Measurements from ENCODE around the gene NUTM2E. TPM values are rescaled to one million over a fixed set of nuclear protein-coding genes. Genes with fewer than 3 reads are reported as not detected.
A peak's percentile ranks its signal among the peaks of the same experiment; 100 is the strongest.
"Not testable (repeated sequence)": the region's sequence is repeated elsewhere in the genome, so short reads cannot be mapped to it uniquely, and the experiment has no call there.

The NUTM2E gene
- total RNA-seq, 1 donor from 2014 or later = not detected

DNA sequence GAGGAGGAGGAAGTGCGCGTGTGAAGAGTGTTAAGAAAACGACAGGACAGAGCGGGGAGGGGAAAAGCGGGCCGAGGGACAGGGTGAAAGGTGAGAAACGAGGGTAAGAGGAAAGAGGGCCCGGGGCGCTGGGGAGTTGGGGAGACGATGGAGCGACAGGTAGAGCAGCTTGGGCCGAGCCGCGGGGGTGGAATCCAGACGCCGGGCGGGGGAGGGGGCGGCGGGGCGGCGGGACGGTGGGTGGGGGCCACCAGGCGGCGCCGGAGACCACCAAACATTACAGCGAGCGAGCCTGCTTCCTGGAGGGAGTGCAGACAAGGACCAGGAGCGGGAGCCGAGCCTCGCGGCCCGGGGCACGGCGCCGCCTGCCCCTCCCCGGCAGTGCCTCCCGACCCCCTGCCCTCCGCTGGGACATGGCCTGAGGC, 940 bp upstream of the NUTM2E start:
- H3K9me3 Mint-ChIP-seq; intact Hi-C loops (cut with micrococcal nuclease): not testable (repeated sequence)

DNA sequence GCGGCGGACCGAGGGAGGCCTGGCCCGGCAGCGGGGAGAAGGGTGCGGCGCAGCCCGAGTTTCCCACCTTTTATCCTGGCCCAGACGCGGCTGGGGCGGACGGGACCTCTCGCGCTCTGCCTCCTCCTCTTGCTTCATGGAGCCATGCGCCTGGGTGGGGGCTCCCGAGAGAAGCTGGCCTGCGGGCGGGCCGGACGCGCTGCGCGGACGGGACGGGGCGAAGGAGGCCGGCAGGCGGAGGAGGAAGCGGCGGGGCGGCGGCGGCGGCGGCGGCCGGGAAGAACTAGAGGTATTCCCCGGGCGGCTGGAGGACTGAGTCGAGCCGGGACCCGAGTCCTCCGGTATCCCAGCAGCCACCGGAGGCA, 426 bp upstream of the NUTM2E start:
- H3K27ac Mint-ChIP-seq = peak overlapping the region; percentile 40
- H3K4me3 Mint-ChIP-seq = peak overlapping the region; percentile 83

More for the DNA sequence above, 940 bp upstream of the NUTM2E start:
- DNase-seq (ENCODE audit: low spot score); H3K27me3 Mint-ChIP-seq (ENCODE audit: insufficient read depth); H3K36me3 Mint-ChIP-seq (ENCODE audit: low read depth): not testable (repeated sequence)
- Mint-ChIP-seq H3K4me1 (ENCODE audit: low read depth) (peaks cover 22% of the 10 kb centered on the region), H3K4me3 (peak overlapping the region; percentile 98), H3K27ac (peak overlapping the region; percentile 98)

DNA sequence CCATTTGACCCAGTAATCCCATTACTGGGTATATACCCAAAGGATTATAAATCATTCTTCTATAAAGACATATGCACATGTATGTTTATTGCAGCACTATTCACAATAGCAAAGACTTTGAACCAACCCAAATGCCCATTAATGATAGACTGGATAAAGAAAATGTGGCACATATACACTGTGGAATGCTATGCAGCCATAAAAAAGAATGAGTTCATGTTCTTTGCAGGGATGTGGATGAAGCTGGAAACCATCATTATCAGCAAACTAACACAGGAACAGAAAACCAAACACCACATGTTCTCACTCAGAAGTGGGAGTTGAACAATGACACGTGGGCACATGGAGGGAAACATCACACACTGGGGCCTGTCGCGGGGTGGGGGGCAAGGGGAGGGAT, 7.3 kb downstream of the NUTM2E start:
- intact Hi-C loops (cut with micrococcal nuclease); DNase-seq (ENCODE audit: low spot score); H3K36me3 Mint-ChIP-seq (ENCODE audit: low read depth); H3K27ac Mint-ChIP-seq; H3K4me3 Mint-ChIP-seq; H3K9me3 Mint-ChIP-seq; H3K27me3 Mint-ChIP-seq (ENCODE audit: insufficient read depth): not testable (repeated sequence)
- peaks cover 13% of the 10 kb centered on the region for H3K4me1 Mint-ChIP-seq (ENCODE audit: low read depth)

More for the DNA sequence above, 426 bp upstream of the NUTM2E start:
- intact Hi-C loops (cut with micrococcal nuclease); H3K36me3 Mint-ChIP-seq (ENCODE audit: low read depth); DNase-seq (ENCODE audit: low spot score); H3K9me3 Mint-ChIP-seq; H3K27me3 Mint-ChIP-seq (ENCODE audit: insufficient read depth): not testable (repeated sequence)
- H3K4me1 Mint-ChIP-seq (ENCODE audit: low read depth) = peaks cover 22% of the 10 kb centered on the region

DNA sequence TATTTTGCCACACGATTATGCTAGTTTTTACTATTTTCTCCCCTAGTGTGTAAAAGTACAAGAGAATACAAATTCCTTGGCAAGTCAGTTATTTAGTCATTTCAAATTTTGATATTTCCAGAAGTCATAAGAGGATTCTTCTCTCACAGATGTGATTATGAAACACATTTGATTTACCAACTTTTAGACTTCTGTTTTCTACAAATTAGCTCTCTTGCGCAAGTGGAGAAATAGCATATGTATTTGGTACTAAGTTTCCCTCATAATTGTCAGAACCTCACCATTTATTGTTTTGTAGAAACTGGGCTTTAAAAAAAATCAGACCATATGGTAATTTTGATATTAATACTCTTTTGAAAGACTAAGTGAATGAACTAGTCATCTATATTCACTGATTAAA, 9.4 kb downstream of the NUTM2E start:
- H3K36me3 Mint-ChIP-seq (ENCODE audit: low read depth); H3K27ac Mint-ChIP-seq; H3K27me3 Mint-ChIP-seq (ENCODE audit: insufficient read depth); H3K9me3 Mint-ChIP-seq; H3K4me1 Mint-ChIP-seq (ENCODE audit: low read depth); intact Hi-C loops (cut with micrococcal nuclease); DNase-seq (ENCODE audit: low spot score); H3K4me3 Mint-ChIP-seq: not testable (repeated sequence)

DNA sequence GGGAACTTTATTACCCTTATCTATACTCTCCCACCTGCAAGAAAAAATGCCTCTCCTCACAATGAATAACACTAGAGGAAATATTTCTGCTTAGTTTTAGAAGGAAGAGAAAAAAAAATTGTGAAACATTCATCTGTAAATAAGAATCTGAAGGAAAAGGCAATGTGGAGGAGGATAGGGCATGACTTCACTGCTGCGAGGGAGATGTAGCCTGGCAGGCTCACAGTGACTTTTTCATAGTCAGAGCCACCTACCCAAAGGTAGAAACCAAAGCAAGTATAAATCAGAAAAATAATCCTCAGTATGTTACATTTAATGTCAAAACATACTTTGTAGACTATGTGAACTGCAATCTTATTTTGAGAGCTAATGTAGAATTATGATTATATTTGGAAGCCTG, 10.4 kb downstream of the NUTM2E start:
- H3K27me3 Mint-ChIP-seq (ENCODE audit: insufficient read depth); H3K4me3 Mint-ChIP-seq; intact Hi-C loops (cut with micrococcal nuclease); H3K4me1 Mint-ChIP-seq (ENCODE audit: low read depth); DNase-seq (ENCODE audit: low spot score); H3K36me3 Mint-ChIP-seq (ENCODE audit: low read depth); H3K27ac Mint-ChIP-seq; H3K9me3 Mint-ChIP-seq: not testable (repeated sequence)

DNA sequence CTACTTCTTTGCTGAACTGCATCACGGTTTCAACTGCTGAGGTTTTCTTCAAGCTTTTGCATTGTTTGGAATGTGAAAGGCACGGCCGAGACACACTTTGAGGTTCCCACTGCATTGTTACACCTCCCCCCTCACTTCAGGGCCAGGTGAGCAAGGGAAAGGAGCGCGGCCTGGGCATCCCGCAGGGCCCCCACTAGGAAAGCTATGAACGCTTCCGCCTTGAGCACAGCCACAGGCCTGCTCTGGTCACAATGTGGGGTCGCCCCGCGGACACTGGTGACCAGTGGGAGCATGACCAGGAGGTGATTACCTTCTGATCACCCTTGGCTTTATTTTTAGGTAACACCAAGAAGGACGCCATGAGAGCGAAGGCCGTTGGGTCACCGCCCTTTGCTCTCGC, 11.9 kb downstream of the NUTM2E start:
- intact Hi-C loops (cut with micrococcal nuclease); H3K9me3 Mint-ChIP-seq; DNase-seq (ENCODE audit: low spot score); H3K36me3 Mint-ChIP-seq (ENCODE audit: low read depth); H3K27me3 Mint-ChIP-seq (ENCODE audit: insufficient read depth); H3K27ac Mint-ChIP-seq; H3K4me3 Mint-ChIP-seq; H3K4me1 Mint-ChIP-seq (ENCODE audit: low read depth): not testable (repeated sequence)

DNA sequence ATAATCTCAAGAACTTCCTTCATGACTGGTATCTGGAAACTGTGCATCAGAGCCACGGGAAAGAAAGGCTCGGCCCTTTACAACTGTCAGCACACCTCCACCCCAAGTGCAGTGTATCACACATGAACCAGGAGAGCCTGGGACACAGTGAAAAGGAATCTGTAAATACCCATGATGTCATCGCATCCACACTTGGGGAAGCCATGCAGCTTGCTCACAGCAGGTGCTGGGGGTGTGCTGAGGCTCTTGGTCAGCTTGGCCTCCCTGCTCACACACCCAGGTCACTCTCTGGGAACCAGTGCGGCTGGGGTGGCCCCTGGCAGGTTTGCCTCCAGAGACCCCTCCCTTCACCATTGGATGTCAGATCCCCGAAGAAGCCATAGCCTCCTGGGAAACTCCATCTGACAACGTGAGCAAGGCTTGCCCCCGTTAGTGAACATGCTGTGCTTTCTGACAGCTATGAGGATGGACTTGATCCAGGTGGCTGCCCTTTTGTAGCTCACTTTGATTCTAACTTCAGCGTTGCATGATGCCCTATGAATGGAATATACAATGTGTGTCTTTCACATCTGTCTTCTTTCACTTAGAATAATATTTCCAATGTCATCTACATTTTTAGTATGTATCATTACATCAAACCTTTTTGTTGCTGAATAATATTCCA, 26.8 kb downstream of the NUTM2E start:
- intact Hi-C loops (cut with micrococcal nuclease); DNase-seq (ENCODE audit: low spot score); H3K4me3 Mint-ChIP-seq; H3K4me1 Mint-ChIP-seq (ENCODE audit: low read depth); H3K27ac Mint-ChIP-seq; H3K36me3 Mint-ChIP-seq (ENCODE audit: low read depth); H3K9me3 Mint-ChIP-seq; H3K27me3 Mint-ChIP-seq (ENCODE audit: insufficient read depth): not testable (repeated sequence)

DNA sequence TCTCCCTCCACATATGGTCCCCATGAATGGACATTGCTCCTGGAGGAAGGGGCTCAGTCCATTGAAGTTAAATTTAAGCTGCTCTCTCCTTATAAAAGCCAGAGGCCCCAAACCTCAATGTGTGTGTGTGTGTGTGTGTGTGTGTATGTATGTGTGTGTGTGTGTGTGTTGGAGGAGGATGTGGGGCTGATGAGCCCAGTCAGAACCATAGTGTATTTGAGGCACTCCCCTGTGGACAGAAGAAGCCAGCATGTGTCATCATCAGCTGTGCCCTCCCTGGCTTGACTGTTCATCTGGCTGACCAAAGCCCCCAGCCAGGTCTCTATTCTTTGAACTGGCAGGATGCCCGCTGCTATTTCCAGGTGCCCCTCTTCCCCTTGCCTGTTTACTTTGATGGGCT, 35.7 kb downstream of the NUTM2E start:
- H3K36me3 Mint-ChIP-seq (ENCODE audit: low read depth); H3K4me3 Mint-ChIP-seq; DNase-seq (ENCODE audit: low spot score); H3K4me1 Mint-ChIP-seq (ENCODE audit: low read depth); H3K27ac Mint-ChIP-seq; H3K9me3 Mint-ChIP-seq; intact Hi-C loops (cut with micrococcal nuclease); H3K27me3 Mint-ChIP-seq (ENCODE audit: insufficient read depth): not testable (repeated sequence)

DNA sequence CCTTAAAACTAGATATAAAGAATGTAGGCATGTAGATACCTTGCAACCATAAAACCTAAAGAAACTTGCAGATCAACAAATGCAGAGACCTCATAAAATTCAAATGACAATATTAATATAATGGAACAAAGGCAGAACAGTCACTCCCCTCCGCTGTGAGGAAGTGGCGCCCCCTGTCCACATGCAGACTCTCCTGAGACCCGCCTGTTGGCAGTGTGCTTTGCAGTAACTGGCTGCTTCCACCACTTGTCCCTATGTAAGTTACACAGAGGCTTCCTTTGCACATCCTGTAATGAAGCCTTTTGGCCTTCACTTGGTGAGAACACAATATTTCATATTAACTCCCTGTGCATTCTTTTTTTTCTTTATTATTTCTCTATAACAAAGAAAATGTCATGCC, 36.3 kb downstream of the NUTM2E start:
- H3K36me3 Mint-ChIP-seq (ENCODE audit: low read depth); intact Hi-C loops (cut with micrococcal nuclease); DNase-seq (ENCODE audit: low spot score); H3K4me1 Mint-ChIP-seq (ENCODE audit: low read depth); H3K9me3 Mint-ChIP-seq; H3K4me3 Mint-ChIP-seq; H3K27ac Mint-ChIP-seq; H3K27me3 Mint-ChIP-seq (ENCODE audit: insufficient read depth): not testable (repeated sequence)

DNA sequence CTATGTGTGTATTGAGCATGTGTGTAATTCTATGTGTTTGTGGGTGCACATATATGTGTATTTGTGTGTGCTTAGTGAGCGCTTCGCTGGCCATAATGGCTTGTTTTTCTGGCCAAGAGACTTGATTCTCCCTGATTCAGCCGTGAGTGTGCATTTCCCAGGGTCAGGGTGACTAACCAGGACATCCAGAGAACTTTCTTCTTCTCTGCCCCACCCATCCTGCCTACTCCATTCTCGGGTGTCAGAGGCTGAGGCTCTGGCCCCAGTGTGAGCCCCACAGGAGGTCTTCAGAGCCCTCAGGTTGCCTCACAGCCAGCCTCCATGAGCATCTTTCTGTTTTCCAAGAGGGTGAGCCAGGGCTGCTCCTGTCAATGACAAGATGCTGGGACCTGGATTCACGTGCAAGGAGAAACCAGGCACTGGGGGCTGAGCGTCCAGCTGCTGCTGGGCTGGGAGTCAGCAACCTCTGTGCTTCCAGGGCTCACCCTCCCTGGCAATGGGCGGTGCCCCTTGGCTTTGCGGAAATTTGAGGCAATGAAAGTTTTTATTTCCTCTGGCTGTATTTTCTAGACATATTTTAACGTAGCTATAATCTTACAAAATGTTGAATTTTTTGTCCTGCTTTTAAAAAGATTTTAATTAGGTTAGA, 40.5 kb downstream of the NUTM2E start:
- H3K4me3 Mint-ChIP-seq; H3K36me3 Mint-ChIP-seq (ENCODE audit: low read depth); H3K27me3 Mint-ChIP-seq (ENCODE audit: insufficient read depth); intact Hi-C loops (cut with micrococcal nuclease); DNase-seq (ENCODE audit: low spot score); H3K9me3 Mint-ChIP-seq; H3K27ac Mint-ChIP-seq; H3K4me1 Mint-ChIP-seq (ENCODE audit: low read depth): not testable (repeated sequence)

DNA sequence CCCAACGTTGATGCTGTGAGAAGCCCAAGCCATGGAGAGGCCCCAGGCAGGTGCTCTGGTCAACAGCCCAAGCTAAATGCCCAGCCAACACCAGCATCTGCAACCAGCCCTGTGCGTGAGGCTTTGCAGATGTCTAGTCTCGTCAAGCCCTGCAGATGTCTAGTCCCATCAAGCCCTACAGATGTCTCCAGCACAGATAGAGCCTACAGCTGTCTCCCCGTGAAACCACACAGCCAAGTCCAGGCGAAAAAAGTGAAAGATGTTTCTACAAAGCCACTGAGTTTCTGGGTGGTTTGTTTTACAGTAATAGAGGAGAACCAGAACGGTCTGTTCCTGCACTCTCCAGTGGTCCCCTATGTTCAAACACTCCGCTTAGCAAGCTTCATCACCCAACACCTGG, 41.5 kb downstream of the NUTM2E start:
- H3K4me3 Mint-ChIP-seq; H3K27ac Mint-ChIP-seq; intact Hi-C loops (cut with micrococcal nuclease): not testable (repeated sequence)

DNA sequence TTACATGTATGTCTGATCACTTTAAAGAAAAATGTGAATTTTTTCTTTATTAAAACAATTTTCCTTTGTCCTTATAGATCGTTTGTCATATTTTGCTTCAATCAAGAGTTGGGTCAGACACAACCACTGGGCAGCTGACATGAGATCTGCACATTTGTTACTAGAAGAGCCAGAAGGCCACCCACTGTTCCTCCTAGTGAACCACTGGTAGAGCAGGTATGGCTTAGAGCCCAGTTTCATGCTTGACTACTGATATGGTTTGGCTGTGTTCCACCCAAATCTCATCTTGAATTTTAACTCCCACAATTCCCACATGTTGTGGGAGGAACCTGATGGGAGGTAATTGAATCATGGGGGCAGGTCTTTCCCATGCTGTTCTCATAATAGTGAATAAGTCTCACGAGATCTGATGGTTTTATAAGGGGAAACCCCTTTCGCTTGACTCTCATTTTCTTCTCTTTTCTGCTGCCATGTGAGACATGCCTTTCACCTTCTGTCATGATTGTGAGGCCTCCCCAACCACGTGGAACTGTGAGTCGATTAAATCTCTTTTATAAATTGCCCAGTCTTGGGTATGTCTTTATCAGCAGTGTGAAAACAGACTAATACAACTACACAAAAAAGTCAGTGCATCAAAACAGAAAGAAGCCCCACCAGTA, 43.0 kb downstream of the NUTM2E start:
- intact Hi-C loops (cut with micrococcal nuclease); H3K4me3 Mint-ChIP-seq; H3K4me1 Mint-ChIP-seq (ENCODE audit: low read depth); DNase-seq (ENCODE audit: low spot score); H3K9me3 Mint-ChIP-seq; H3K36me3 Mint-ChIP-seq (ENCODE audit: low read depth); H3K27ac Mint-ChIP-seq; H3K27me3 Mint-ChIP-seq (ENCODE audit: insufficient read depth): not testable (repeated sequence)

More for the DNA sequence above, 41.5 kb downstream of the NUTM2E start:
- H3K27me3 Mint-ChIP-seq (ENCODE audit: insufficient read depth); H3K9me3 Mint-ChIP-seq; DNase-seq (ENCODE audit: low spot score); H3K4me1 Mint-ChIP-seq (ENCODE audit: low read depth); H3K36me3 Mint-ChIP-seq (ENCODE audit: low read depth): not testable (repeated sequence)

DNA sequence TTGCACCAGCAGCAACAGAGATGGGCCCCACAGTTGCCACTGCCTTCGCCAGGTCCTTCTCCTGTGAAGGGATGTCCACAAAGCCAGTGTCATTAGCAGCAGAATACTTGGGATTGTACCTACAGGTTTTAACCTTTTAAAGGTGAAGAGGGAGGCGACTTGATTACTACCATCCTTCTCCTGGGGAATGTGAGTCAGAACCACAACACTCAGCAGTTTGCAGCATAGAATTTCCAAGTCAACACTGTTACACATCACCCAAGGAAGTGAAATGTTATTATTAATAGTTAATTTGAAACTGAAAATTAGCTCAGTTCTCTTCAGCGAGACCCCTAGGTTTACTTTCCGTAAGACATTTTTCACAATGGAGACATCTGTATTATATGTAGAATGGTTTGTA, 45.2 kb downstream of the NUTM2E start:
- H3K4me3 Mint-ChIP-seq = not testable (repeated sequence)

More for the DNA sequence above, 45.2 kb downstream of the NUTM2E start:
- intact Hi-C loops (cut with micrococcal nuclease); H3K9me3 Mint-ChIP-seq; H3K4me1 Mint-ChIP-seq (ENCODE audit: low read depth); H3K27me3 Mint-ChIP-seq (ENCODE audit: insufficient read depth); H3K27ac Mint-ChIP-seq; DNase-seq (ENCODE audit: low spot score); H3K36me3 Mint-ChIP-seq (ENCODE audit: low read depth): not testable (repeated sequence)

Measured in activated T-helper 1 cell treated with anti-CD3 and anti-CD28 coated beads, Interleukin-12 subunit alpha, Interleukin-12 subunit beta, Interleukin-2, Interleukin-4 antibody, amounts not matched to agents 30 ng/mL and 10 ng/mL and 1 ng/mL, durations not matched to agents 14 hours and 24 hours and 36 hours (primary cell).